GM13977 (cell line): ENCODE results near the gene PCDH9.

ENCODE experiments used
- DNase-seq: peaks from one replicate; pipeline ENCODE4 v3.0.0; 2012; ENCODE audit warnings: low spot score
- CTCF ChIP-seq: IDR thresholded peaks from 2 replicates; pipeline ENCODE4 v1.5.1; 2012; ENCODE audit warnings: mild to moderate bottlenecking, control low read depth; ENCODE audit not compliant: insufficient read depth; ENCODE audit errors: extremely low read depth, missing control alignments
- in situ Hi-C: fragments of 300-500 bp; cut with MboI; formaldehyde crosslinking; loops from one replicate; pipeline ENCODE4 v1.12.0; 2022; ENCODE audit warnings: low sequenced_read_pairs, low pct_unique_long_range_greater_than_20kb, mixed read lengths, inconsistent platforms; ENCODE audit not compliant: unreplicated experiment

The PCDH9 gene

GRCh38 chr13:66984241-66984640 is 245.9 kb downstream of the PCDH9 start:
- in situ Hi-C loops: no loop called here

GRCh38 chr13:66981912-66982311 is 248.2 kb downstream of the PCDH9 start:
- in situ Hi-C loops: no loop called here
- no peak for TF ChIP-seq CTCF
- no peak for DNase-seq

More at GRCh38 chr13:66984241-66984640, 245.9 kb downstream of the PCDH9 start:
- no peak for TF ChIP-seq CTCF
- DNase-seq: no peak

GRCh38 chr13:66977161-66977560 is 253.0 kb downstream of the PCDH9 start:
- DNase-seq: no peak
- in situ Hi-C loops: no loop called here

GRCh38 chr13:66974889-66975288 is 255.2 kb downstream of the PCDH9 start:
- in situ Hi-C loops: no loop called here
- no peak for TF ChIP-seq CTCF
- no peak for DNase-seq

More at GRCh38 chr13:66977161-66977560, 253.0 kb downstream of the PCDH9 start:
- TF ChIP-seq CTCF: no peak

GRCh38 chr13:66974174-66974573 is 256.0 kb downstream of the PCDH9 start:
- no peak for DNase-seq
- in situ Hi-C loops: no loop called here
- TF ChIP-seq CTCF: no peak

- in situ Hi-C loops: no loop called here
- no peak for TF ChIP-seq CTCF
- no peak for DNase-seq
Observed at GRCh38 chr13:66972659-66973058, 257.5 kb downstream of the PCDH9 start.

- no peak for TF ChIP-seq CTCF
- in situ Hi-C loops: no loop called here
- no peak for DNase-seq
Observed at GRCh38 chr13:66971004-66971403, 259.1 kb downstream of the PCDH9 start.
